Prostate gland (tissue), 2 donors: Measurements from ENCODE around the gene OR4N2.

Experiments used
- CTCF ChIP-seq, 4 experiments: fragments of 200-600 bp in 2 of 4; fragments of 450-650 bp in 2 of 4; sonication (generic) in 2 of 4; IDR thresholded peaks; 1 replicate in 3 of 4; 2 replicates in 1 of 4; pipeline ENCODE4 v1.5.1; 2016 to 2019; ENCODE audit warnings: antibody characterized with exemption in 4 of 4, mild to moderate bottlenecking in 2 of 4, moderate library complexity in 2 of 4
- POLR2A ChIP-seq: fragments of 450-650 bp; IDR thresholded peaks from one replicate; pipeline ENCODE4 v1.6.1; 2016; ENCODE audit warnings: antibody characterized with exemption, mild to moderate bottlenecking
- POLR2AphosphoS5 ChIP-seq: sonication (generic); formaldehyde crosslinking; IDR thresholded peaks from one replicate; pipeline ENCODE4 v1.6.1; 2017; ENCODE audit warnings: antibody characterized with exemption

DNA sequence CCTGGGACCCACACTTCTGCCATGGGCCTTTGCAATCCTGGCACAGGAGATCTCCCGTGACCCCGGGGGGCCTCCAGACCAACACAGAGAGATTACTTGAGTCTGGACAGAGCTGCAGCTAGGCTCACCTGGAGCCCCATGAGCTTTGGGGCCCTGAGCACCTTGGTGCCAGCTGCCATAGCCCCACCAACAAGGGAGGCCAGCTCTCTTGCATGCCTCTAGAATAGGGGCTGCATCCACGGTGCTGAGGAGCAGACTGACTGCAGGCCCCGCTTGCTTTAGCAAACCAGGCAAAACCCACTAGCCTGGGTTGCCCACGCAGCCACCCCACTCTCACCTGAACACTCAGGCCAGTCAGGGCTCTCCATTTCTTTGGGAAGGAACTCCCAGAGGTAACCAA lies 3.7 kb upstream of the OR4N2 start:
- TF ChIP-seq CTCF (IDR thresholded peaks at IDR 0.05) = no peak
- TF ChIP-seq POLR2A = no peak
- no peak for TF ChIP-seq POLR2AphosphoS5
